BE2C (cell line): ENCODE measurements around the gene PGP.

ENCODE experiments used
- DNase-seq: peaks from one replicate; pipeline ENCODE4 v3.0.0-alpha.2; 2020
- H3K27me3 ChIP-seq: fragments of 250-450 bp; sonication (Bioruptor Pico); 2 replicates; pipeline ENCODE4 v1.5.1; 2020; ENCODE audit warnings: mild to moderate bottlenecking
- H3K36me3 ChIP-seq: fragments of 250-450 bp; sonication (Bioruptor Pico); 2 replicates; pipeline ENCODE4 v1.5.1; 2020; ENCODE audit warnings: mild to moderate bottlenecking
- H3K4me1 ChIP-seq: fragments of 250-450 bp; sonication (Bioruptor Pico); 2 replicates; pipeline ENCODE4 v1.5.1; 2020
- H3K4me3 ChIP-seq: 2 replicates; pipeline ENCODE4 v1.5.1; 2011; ENCODE audit warnings: low read depth, low read length
- H3K9me3 ChIP-seq: fragments of 250-450 bp; sonication (Bioruptor Pico); 2 replicates; pipeline ENCODE4 v1.5.1; 2020
- CTCF ChIP-seq: IDR thresholded peaks from 2 replicates; pipeline ENCODE4 v1.5.1; 2012; ENCODE audit warnings: mild to moderate bottlenecking, low read depth, low read length

The PGP gene

GRCh38 chr16:2235695-2236336 lies 21.2 kb upstream of the PGP start:
- no peak for DNase-seq
- Histone ChIP-seq H3K4me3 (no peak overlapping the region), H3K27me3 (no peaks in the 10 kb centered on the region), H3K9me3 (no peaks in the 10 kb centered on the region), H3K4me1 (no peaks in the 10 kb centered on the region), H3K36me3 (peaks cover 47% of the 10 kb centered on the region)
- no peak for TF ChIP-seq CTCF

GRCh38 chr16:2235234-2235651 lies 20.6 kb upstream of the PGP start:
- DNase-seq = no peak
- Histone ChIP-seq H3K36me3 (peaks cover 52% of the 10 kb centered on the region), H3K9me3 (no peaks in the 10 kb centered on the region), H3K4me3 (no peak overlapping the region), H3K4me1 (no peaks in the 10 kb centered on the region), H3K27me3 (no peaks in the 10 kb centered on the region)
- TF ChIP-seq CTCF = no peak

GRCh38 chr16:2234813-2235170 lies 20.2 kb upstream of the PGP start:
- Histone ChIP-seq H3K4me3 (no peak overlapping the region), H3K27me3 (no peaks in the 10 kb centered on the region), H3K4me1 (no peaks in the 10 kb centered on the region), H3K9me3 (no peaks in the 10 kb centered on the region), H3K36me3 (peaks cover 54% of the 10 kb centered on the region)
- no peak for TF ChIP-seq CTCF
- no peak for DNase-seq

- no peak for DNase-seq
- H3K9me3 ChIP-seq = no peaks in the 10 kb centered on the region
- peaks cover 61% of the 10 kb centered on the region for H3K36me3 ChIP-seq
- no peaks in the 10 kb centered on the region for H3K27me3 ChIP-seq
- H3K4me1 ChIP-seq = no peaks in the 10 kb centered on the region
- TF ChIP-seq CTCF = no peak
- H3K4me3 ChIP-seq = no peak overlapping the region
Measured at GRCh38 chr16:2233872-2234812, 19.5 kb upstream of the PGP start.

GRCh38 chr16:2233046-2233775 lies 18.6 kb upstream of the PGP start:
- Histone ChIP-seq H3K36me3 (peaks cover 70% of the 10 kb centered on the region), H3K9me3 (no peaks in the 10 kb centered on the region)
- TF ChIP-seq CTCF = no peak

More at GRCh38 chr16:2233046-2233775, 18.6 kb upstream of the PGP start:
- Histone ChIP-seq H3K27me3 (no peaks in the 10 kb centered on the region), H3K4me3 (no peak overlapping the region), H3K4me1 (no peaks in the 10 kb centered on the region)
- DNase-seq = no peak
